Activated CD8-positive, alpha-beta T cell treated with anti-CD3 and anti-CD28 coated beads, Interleukin-2, amount 10 ng/mL, durations not matched to agents 7 days and 5 days (primary cell): ENCODE data around the gene MUC6. TPM values are rescaled to one million over a fixed set of nuclear protein-coding genes. Genes with fewer than 3 reads are reported as not detected.

ENCODE experiments used
- ATAC-seq: fragments of 150-1000 bp; cut with Tn5 transposase; one replicate; pipeline ENCODE4 v1.10.0; 2021; ENCODE audit warnings: moderate library complexity
- CTCF ChIA-PET: fragments of 350-600 bp; sonication (Branson Sonifier 250); formaldehyde crosslinking; loops from one replicate; lab custom pipeline; 2021; ENCODE audit warnings: antibody characterized with exemption; lab: Charles Lee
- POLR2A ChIA-PET: fragments of 350-600 bp; sonication (Branson Sonifier 250); formaldehyde crosslinking; loops from one replicate; lab custom pipeline; 2021; ENCODE audit warnings: antibody characterized with exemption; lab: Charles Lee
- DNase-seq: peaks from one replicate; pipeline ENCODE4 v3.0.0-alpha.2; 2020
- H3K27ac Mint-ChIP-seq: one replicate; pipeline ENCODE4 v1.8.0; 2021; ENCODE audit warnings: mild to moderate bottlenecking, mixed read lengths
- H3K27me3 Mint-ChIP-seq: one replicate; pipeline ENCODE4 v1.8.0; 2021; ENCODE audit warnings: low read depth, mixed read lengths
- H3K36me3 Mint-ChIP-seq: one replicate; pipeline ENCODE4 v1.8.0; 2021; ENCODE audit warnings: low read depth, mixed read lengths
- H3K4me1 Mint-ChIP-seq: one replicate; pipeline ENCODE4 v1.8.0; 2021; ENCODE audit warnings: low read depth, mixed read lengths
- H3K4me3 Mint-ChIP-seq: one replicate; pipeline ENCODE4 v1.8.0; 2021; ENCODE audit warnings: mild to moderate bottlenecking, mixed read lengths
- H3K9me3 Mint-ChIP-seq: one replicate; pipeline ENCODE4 v1.8.0; 2022; ENCODE audit warnings: mixed read lengths; ENCODE audit not compliant: insufficient read depth
- total RNA-seq, 2 experiments: library from RNA; stranded (reverse); gene quantifications; one replicate each; pipeline ENCODE4 v1.2.3, GENCODE V29; 2021

Gene MUC6
- total RNA-seq, 2 experiments from 2014 or later, result not detected

DNA sequence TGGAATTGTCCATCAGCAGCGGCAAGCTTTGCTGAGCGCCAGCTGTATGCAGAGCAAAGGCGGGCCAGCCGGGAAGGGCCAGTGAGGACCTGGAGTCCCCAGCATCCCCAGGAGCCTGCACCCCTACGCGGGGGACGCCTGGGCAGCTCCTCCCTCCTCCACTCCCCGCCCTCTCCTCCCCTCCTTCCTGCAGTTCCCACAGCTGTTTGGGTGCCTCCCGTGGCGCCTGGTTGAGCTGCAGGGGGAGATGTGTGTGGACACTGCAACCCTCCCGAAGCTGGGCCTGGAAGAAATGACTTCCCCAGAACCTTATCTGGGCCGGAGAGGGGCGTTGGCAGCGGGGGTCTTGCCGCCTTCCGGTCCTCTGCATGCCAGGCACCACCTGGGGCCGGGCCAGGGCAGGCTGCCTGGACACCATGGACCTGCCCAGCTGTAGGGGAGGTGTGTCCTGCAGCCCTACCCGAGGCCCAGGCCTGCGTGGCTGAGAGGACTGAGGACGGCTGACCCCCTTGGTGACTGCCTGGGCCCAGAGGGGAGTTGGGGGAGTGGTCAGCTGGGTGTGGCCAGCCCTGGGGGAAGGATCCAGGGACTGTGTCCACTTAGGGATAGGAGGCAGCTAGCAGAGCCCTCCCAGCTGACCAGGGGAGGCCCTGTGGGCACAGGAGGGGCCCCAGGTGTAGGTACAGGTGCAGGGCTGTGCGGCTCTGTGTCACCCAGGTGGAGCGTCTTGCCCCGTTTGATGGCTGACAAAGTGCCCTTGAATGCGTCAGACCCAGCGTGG is 16.8 kb upstream of the MUC6 start:
- POLR2A ChIA-PET, result no interaction called here
- Mint-ChIP-seq H3K27ac (no peak overlapping the region), H3K4me3 (no peak overlapping the region)

DNA sequence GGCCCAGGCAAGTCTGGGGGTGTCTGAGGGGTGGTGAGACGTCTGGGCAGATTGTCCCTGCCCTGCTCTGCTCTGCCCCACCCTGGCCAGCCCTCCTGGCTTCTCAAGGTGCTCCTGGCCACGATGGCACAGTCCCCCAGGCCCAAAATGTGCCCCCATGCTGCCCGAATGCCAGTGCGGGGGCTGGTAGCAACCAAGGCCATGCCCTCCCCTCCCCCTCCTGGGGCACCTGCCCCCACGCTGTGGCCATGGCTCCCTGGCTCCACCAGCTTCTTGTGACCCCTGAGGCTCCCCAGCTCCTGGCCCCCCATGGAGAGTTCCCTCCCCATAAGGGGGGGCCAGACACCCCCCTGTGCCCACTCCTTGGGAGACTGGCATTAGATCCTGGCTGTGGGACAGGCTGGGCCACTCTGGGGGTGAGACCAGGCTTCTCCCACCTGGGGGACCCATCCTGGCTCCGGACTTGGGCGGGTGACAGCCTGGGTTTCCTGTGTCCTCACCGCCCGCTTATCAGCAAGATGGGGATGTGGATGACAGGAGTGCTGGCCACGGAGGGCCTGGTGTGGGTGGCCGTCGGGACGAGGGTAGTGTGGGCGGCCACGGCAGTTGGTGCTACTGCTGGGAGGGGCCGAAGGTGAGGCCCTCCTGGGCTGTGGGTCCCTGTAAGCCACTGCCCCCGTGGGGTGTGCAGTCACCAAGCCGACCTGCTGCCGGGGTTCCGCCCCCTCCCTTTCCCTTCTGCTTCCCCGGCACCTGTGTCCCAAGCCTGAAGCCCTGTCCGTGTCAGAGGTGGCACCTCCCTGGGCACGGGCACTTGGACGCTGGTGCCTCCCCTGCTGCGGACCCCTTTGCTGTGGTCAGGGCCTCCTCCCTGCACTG is 15.9 kb upstream of the MUC6 start:
- no peak overlapping the region for H3K4me3 Mint-ChIP-seq
- no peaks in the 10 kb centered on the region for H3K9me3 Mint-ChIP-seq
- DNase-seq (no peak), ATAC-seq (no peak)
- CTCF ChIA-PET, result interaction anchor here (1.1 to 2.8 kb wide), 4 partner anchors 124 to 209 kb away, joined by 6 to 28 read pairs (median 7); partner anchors contain the start of genes AP2A2 and TSPAN4
- peaks cover 4% of the 10 kb centered on the region for H3K27me3 Mint-ChIP-seq
- POLR2A ChIA-PET, result interaction anchor here (0.9 kb wide), 1 partner anchor 262 kb away, joined by 3 read pairs; the partner anchor contains the start of gene CEND1
- H3K36me3 Mint-ChIP-seq, result no peaks in the 10 kb centered on the region
- no peak overlapping the region for H3K27ac Mint-ChIP-seq
- peaks cover 2% of the 10 kb centered on the region for H3K4me1 Mint-ChIP-seq

More for the DNA sequence above, 16.8 kb upstream of the MUC6 start:
- CTCF ChIA-PET, result interaction anchor here (1.3 kb wide), 1 partner anchor 205 kb away, joined by 3 read pairs; no protein-coding TSS in a partner anchor
- no peaks in the 10 kb centered on the region for H3K36me3 Mint-ChIP-seq
- H3K27me3 Mint-ChIP-seq, result no peaks in the 10 kb centered on the region
- ATAC-seq, result no peak
- peaks cover 2% of the 10 kb centered on the region for H3K4me1 Mint-ChIP-seq
- no peak for DNase-seq
- H3K9me3 Mint-ChIP-seq, result no peaks in the 10 kb centered on the region

DNA sequence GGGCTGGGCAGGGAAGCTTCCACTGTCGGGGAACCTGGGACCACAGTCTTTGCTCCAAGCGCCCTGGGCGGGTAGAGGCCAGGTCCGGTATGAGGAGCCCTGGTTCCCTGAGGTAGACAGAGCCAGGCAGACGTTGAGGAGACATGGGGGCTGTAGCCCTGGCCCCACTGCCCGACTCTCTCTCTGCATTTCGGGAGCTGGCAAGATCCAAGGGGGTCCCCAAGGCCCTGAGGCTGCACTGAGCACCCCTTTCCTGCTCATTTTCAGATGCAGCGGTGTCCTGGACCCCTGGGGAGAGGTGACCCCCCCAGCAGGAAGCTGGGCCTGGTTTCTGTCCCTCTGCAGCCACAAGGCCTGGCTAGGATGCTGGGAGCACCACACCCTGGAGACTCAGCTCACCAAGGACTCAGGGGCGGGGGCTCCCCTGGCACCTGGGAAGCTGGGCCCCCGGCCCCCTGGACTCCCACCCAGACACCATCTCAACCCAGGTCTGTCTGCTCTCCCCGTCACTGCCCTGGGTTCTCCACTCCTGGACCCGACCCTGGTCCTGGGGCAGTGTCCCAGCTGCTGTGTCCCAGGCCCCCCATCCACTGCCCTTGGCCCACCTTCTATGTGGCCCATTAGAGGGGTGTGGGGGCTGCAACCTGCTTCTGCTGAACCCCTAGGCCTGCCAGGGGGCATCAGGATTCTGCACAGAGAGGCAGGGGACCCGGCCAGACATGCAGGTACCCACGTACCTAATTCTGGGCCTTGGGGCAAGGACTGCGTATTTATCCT is 15.0 kb upstream of the MUC6 start:
- CTCF ChIA-PET, result interaction anchor here (0.8 to 2.8 kb wide), 6 partner anchors 14 to 208 kb away, joined by 3 to 28 read pairs (median 6); partner anchors contain the start of genes AP2A2, CHID1 and TSPAN4
- Mint-ChIP-seq H3K4me1 (peaks cover 2% of the 10 kb centered on the region), H3K4me3 (no peak overlapping the region), H3K36me3 (no peaks in the 10 kb centered on the region), H3K27ac (peak overlapping the region; percentile 34), H3K27me3 (peaks cover 6% of the 10 kb centered on the region), H3K9me3 (no peaks in the 10 kb centered on the region)
- DNase-seq (no peak), ATAC-seq (no peak)
- POLR2A ChIA-PET, result interaction anchor here (0.9 kb wide), 1 partner anchor 262 kb away, joined by 3 read pairs; the partner anchor contains the start of gene CEND1

DNA sequence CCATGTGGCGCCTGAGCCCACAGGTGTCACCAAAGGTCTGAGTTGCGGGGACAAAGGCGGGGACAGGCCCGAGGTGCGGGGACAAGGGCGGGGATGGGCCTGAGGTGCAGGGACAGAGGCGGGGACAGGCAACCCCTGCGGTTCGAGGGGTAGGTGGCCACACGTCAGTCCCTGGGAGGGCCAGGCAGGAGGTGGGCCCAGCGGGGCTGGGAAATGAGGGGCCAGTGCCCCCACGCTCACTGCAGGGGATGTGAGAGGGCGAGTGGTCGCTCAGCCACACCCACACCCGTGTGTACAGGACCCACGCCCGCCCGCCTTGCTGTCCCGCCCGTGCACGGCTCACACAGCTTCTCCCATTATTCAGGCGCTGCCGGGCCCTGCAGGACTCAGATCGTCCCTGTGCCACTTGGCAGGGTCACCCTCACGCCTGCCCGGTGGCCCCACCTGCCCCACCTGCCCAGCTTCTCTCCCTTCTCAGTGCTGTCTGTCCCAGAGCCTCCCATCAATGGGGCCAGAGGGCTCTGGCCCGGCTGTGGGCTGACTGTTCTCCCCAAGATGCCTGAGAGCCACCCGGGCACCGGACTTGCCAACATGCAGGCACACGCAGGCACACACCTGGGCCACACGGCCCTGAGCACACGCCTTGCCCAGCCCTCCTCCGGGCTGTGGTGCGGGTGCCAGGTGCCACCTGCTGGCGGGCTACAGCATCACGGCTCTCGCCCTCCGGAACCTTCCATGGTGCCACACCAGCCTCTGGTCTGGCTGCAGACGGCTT is 14.2 kb upstream of the MUC6 start:
- H3K4me3 Mint-ChIP-seq, result no peak overlapping the region
- peak overlapping the region; percentile 34 for H3K27ac Mint-ChIP-seq
- POLR2A ChIA-PET, result no interaction called here
- ATAC-seq, result peak; percentile 99
- H3K36me3 Mint-ChIP-seq, result no peaks in the 10 kb centered on the region
- peak; percentile 80 for DNase-seq
- CTCF ChIA-PET, result interaction anchor here (0.7 to 2.8 kb wide), 7 partner anchors 14 to 207 kb away, joined by 3 to 28 read pairs (median 6); partner anchors contain the start of genes AP2A2, CHID1 and TSPAN4
- peaks cover 10% of the 10 kb centered on the region for H3K27me3 Mint-ChIP-seq
- no peaks in the 10 kb centered on the region for H3K9me3 Mint-ChIP-seq
- peaks cover 2% of the 10 kb centered on the region for H3K4me1 Mint-ChIP-seq

DNA sequence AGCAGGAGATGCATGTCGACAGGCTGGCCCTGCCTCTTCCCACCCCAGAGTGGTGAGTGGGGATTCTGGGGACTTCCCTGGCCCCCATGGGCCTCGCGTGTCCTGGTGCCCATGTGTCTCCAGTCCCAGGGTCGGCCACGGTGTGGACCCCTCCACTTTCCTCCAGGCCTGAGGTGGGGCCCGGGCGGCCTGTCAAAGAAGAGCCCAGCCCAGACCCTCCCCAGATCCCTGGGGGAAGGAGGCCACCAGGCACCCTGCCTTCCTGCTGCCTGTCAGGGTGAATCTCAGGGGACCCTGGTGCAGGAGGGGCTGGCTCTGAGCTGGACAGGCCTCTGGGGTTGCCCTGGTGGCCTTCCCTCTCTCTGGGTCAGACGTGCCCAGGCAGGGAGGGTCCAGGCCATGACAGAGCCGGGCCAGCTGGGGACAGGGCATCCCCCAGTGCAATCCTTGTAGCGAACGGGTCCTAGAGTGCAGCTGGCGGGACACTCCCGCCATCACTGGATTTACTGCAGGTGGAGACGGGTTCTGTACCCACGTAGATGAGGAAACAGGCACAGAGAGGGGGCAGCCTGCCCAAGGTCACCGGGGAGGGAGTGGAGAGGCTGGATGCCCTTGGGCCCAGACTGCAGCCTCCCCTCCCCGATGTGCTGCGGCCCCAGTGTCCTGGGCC is 13.5 kb upstream of the MUC6 start:
- Mint-ChIP-seq H3K4me3 (no peak overlapping the region), H3K4me1 (peaks cover 2% of the 10 kb centered on the region), H3K27ac (no peak overlapping the region), H3K27me3 (peaks cover 10% of the 10 kb centered on the region), H3K36me3 (no peaks in the 10 kb centered on the region), H3K9me3 (no peaks in the 10 kb centered on the region)
- no peak for DNase-seq
- ChIA-PET CTCF (interaction anchor here (0.7 to 2.8 kb wide), 5 partner anchors 103 to 203 kb away, joined by 3 to 28 read pairs (median 6); partner anchors contain the start of genes AP2A2 and CHID1), POLR2A (no interaction called here)
- no peak for ATAC-seq

DNA sequence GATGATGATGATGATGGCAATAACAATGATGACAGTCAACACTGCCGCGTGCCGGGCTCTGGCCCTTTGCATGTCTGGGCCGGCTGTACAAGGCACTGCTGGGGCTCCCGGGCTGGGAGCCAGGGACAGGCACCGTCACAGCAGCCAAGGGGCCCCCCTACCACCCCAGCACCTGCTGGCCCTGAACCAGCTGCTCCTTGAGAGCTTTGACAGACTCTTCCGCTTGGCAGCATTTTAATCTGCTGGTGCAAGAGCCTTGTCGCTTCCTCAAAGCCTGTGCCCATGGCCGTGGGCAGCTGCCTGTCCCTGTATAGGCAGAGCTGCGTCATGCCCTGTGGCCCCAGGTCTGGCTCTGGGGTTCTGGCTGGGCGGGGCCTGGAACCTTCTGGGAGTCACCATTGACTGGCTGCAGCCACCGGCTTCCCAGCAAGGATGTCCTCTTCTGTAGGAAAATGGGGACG is 12.9 kb upstream of the MUC6 start:
- ChIA-PET POLR2A (no interaction called here), CTCF (interaction anchor here (2.3 to 2.8 kb wide), 2 partner anchors 121 to 202 kb away, joined by 7 to 28 read pairs; no protein-coding TSS in a partner anchor)
- Mint-ChIP-seq H3K27ac (no peak overlapping the region), H3K9me3 (no peaks in the 10 kb centered on the region), H3K4me1 (peaks cover 2% of the 10 kb centered on the region), H3K27me3 (peaks cover 10% of the 10 kb centered on the region), H3K36me3 (no peaks in the 10 kb centered on the region), H3K4me3 (no peak overlapping the region)
- ATAC-seq, result no peak
- DNase-seq, result no peak

DNA sequence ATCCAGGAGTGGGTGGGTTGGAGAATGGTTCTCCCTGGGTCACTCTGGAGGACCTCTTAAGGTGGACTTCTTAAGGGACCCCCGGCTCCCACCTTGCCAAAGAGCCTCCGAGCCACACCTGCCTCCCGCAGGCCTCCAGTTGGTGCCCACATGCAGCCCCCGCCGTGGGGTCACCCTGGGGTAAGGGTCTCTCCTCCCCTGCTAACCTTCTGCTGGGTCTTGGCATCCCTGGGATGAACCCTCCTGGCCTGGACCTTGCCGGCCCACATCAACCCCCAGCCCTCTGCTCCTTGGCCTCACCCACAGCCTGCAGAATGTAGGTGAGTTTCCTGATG is 12.5 kb upstream of the MUC6 start:
- H3K36me3 Mint-ChIP-seq, result no peaks in the 10 kb centered on the region
- CTCF ChIA-PET, result no interaction called here
- no peak overlapping the region for H3K4me3 Mint-ChIP-seq
- H3K9me3 Mint-ChIP-seq, result no peaks in the 10 kb centered on the region
- DNase-seq, result no peak
- H3K4me1 Mint-ChIP-seq, result peaks cover 2% of the 10 kb centered on the region
- H3K27me3 Mint-ChIP-seq, result peaks cover 10% of the 10 kb centered on the region
- H3K27ac Mint-ChIP-seq, result no peak overlapping the region
- ATAC-seq, result no peak
- POLR2A ChIA-PET, result no interaction called here

DNA sequence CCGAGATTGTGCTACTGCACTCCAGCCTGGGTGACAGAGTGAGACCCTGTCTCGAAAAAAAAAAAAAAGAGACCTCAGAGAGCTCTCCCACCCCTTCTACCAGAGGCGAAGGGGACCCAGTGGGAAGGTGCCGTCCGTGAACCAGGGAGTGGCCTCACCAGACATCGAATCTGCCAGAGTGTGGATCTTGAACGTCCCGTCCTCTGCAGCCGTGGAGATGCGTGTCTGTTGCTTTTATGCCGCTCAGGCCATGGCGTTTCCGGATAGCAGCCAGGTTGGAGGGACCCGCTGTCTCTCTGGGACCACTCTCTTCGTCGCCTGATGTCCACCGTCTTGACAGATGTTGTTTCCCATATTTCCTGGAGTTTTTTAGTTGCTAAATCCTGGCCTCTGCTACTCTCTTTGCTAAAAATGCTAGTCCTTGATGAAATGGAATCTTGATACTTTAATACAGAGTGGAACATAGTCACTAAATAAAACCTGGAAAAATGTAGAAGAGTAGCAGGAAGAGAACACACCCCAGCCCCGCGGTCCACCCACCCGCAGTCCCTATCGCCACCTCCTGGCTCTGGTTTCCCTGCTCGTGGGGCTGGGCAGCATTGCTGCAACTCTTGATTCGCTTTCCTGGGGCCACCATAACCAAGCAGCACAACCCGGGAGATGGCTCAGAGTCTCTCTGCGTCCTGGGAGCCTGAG is 12.0 kb upstream of the MUC6 start:
- ATAC-seq (no peak), DNase-seq (no peak)
- Mint-ChIP-seq H3K9me3 (no peaks in the 10 kb centered on the region), H3K4me1 (peaks cover 2% of the 10 kb centered on the region), H3K27ac (no peak overlapping the region), H3K27me3 (peaks cover 10% of the 10 kb centered on the region), H3K4me3 (no peak overlapping the region), H3K36me3 (no peaks in the 10 kb centered on the region)
- CTCF ChIA-PET, result no interaction called here
- POLR2A ChIA-PET, result no interaction called here

DNA sequence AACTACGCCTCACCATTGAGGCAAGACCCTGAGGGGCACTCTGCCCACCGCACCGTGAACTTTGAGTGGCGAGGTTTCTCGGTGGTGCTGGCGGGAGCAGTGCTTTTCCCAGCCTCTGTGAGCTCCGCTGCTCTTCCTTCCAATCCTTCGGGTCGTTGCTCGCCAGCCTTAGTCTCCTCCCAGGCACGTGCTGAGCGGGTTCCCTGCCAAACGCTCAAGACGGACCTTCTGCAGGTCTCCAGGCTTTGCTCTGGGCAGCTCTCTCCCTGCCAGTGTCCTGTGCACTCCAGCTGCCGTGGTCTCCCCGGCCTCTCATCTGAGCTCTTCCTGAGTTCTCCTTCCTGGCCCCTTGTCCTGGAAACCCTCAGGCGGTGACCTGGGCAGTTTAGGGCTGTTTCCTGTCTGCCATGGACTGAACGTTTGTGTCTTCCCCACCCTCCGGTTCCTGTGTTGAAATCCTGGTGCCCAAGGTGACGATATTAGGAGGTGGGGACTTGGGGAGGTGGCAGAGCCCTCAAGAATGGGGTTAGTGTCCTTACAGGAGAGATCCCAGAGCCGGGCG is 11.2 kb upstream of the MUC6 start:
- Mint-ChIP-seq H3K9me3 (no peaks in the 10 kb centered on the region), H3K27me3 (peaks cover 10% of the 10 kb centered on the region), H3K4me3 (no peak overlapping the region), H3K36me3 (no peaks in the 10 kb centered on the region), H3K27ac (no peak overlapping the region), H3K4me1 (peaks cover 2% of the 10 kb centered on the region)
- DNase-seq (no peak), ATAC-seq (no peak)
- POLR2A ChIA-PET, result no interaction called here
- CTCF ChIA-PET, result no interaction called here

DNA sequence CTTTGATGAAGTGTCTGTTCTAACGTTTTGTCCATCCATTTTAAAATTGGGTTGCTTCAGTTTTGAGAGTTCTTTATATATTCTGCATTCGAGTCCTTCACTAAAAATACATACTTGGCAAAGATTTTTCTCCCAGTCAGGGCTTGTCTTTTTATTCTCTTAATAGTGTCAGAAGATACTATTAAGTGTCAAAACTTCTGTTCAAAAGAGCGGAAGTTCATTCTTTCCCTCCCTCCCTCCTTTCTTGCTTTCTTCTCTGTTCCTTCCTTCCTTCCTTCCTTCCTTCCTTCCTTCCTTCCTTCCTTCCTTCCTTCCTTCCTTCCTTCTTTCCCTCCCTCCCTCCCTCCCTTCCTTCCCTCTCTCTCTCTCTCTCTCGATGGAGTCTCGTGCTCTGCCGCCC is 7.6 kb upstream of the MUC6 start:
- no peak for ATAC-seq
- Mint-ChIP-seq H3K36me3 (no peaks in the 10 kb centered on the region), H3K4me3 (no peak overlapping the region), H3K27me3 (peaks cover 10% of the 10 kb centered on the region), H3K27ac (no peak overlapping the region), H3K9me3 (no peaks in the 10 kb centered on the region), H3K4me1 (no peaks in the 10 kb centered on the region)
- DNase-seq, result no peak
- CTCF ChIA-PET, result no interaction called here
- POLR2A ChIA-PET, result no interaction called here
